Measurements from ENCODE around the gene SCARF2. TPM values are rescaled to one million over a fixed set of nuclear protein-coding genes. Genes with fewer than 3 reads are reported as not detected.

SCARF2 gene
- polyA plus RNA-seq, 2 of the 4 experiments (the other 2 are of a cell fraction), result 0.35 to 0.66 TPM

DNA sequence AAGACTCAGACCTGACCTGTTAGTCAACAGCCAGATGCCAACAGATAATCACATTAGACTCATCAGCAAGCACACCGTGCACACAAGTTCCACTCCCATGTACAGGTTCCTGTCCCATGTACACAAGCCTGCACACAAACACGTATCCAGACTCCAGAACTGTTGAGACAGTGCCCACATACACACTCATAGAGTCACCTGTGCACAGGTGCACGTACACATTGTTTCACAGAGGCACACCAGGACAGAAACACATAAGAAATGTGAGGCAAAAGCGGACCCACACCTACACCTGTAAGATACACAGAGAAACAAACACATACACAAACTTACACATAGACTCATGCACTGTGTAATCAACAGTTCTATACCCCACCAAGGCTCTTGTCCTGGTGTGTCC, 46.4 kb downstream of the SCARF2 start:
- 53% methylated on average over 4 of the region's 4 CpGs for WGBS (ENCODE audit: missing lambda C conversion rate)
- Histone ChIP-seq H3K27ac (no peak overlapping the region), H3K4me3 (no peak overlapping the region), H3K4me2 (no peak overlapping the region), H3K4me1 (peaks cover 8% of the 10 kb centered on the region; the same call in 2 of the 3 replicates), H3K9me3 (no peaks in the 10 kb centered on the region)
- DNase-seq (ENCODE audit: low read depth in 1 of 2, low spot score in 1 of 2) (no peak), FAIRE-seq (no peak), ATAC-seq (no peak)
- TF ChIP-seq KDM5A (IDR thresholded peaks at IDR 0.05) (no peak), RARB (CRISPR knock-in tag; IDR thresholded peaks at IDR 0.05) (no peak)
- ChIA-PET CTCF (interaction anchor here (1.1 kb wide), 1 partner anchor 9 kb away, joined by 3 read pairs; no protein-coding TSS in a partner anchor), POLR2A (no interaction called here)

- DNase-seq (ENCODE audit: low read depth in 1 of 2, low spot score in 1 of 2) (no peak), FAIRE-seq (no peak), ATAC-seq (no peak)
- TF ChIP-seq SREBF2 (IDR thresholded peaks at IDR 0.05) (no peak), GATA3 (IDR thresholded peaks at IDR 0.05; ENCODE audit: borderline replicate concordance) (no peak), ESRRA (IDR thresholded peaks at IDR 0.05; ENCODE audit: borderline replicate concordance, low read length) (no peak), USF2 (IDR thresholded peaks at IDR 0.05) (no peak), JUNB (IDR thresholded peaks at IDR 0.05) (no peak), RFX5 (IDR thresholded peaks at IDR 0.05) (no peak), EHF (CRISPR knock-in tag; IDR thresholded peaks at IDR 0.05) (no peak), SMC3 (IDR thresholded peaks at IDR 0.05) (no peak), TFCP2L1 (CRISPR knock-in tag; IDR thresholded peaks at IDR 0.05) (no peak), RNF2 (IDR thresholded peaks at IDR 0.05; ENCODE audit: borderline replicate concordance, low read depth) (no peak)
- H3K4me2 ChIP-seq, result no peak overlapping the region
- ChIA-PET POLR2A (no interaction called here), CTCF (no interaction called here)
- H3K27ac ChIP-seq, result no peak overlapping the region
- H3K9me3 ChIP-seq, result no peaks in the 10 kb centered on the region
- WGBS (ENCODE audit: missing lambda C conversion rate), result 79% methylated on average over 4 of the region's 5 CpGs
- H3K4me3 ChIP-seq, result no peak overlapping the region
- H3K4me1 ChIP-seq, result peaks cover 7% of the 10 kb centered on the region; the same call in 2 of the 3 replicates
These were observed 47.2 kb downstream of the SCARF2 start for GRCh38 chr22:20390394-20390907.

DNA sequence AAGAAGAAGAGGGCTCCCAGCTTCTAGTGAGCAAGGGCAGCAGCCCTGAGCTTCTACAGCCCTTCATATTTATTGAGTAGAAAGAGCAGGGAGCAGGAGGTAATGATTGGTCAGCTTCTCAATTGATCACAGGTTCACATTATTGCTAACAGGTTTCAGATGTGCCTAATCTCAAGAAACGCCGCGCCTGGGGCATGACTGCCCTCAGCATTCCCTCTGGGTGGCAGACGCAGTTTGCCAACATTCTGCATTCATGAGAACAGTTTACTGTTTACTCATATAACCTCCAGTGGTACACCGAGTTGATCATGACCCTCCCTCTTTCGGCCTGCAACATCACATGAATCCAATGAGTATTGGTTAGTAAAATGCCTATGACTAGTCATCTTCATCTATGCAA, 48.3 kb downstream of the SCARF2 start:
- TF ChIP-seq MAX (IDR thresholded peaks at IDR 0.05), result no peak
- no peak for TF ChIP-seq HEYL (CRISPR knock-in tag; IDR thresholded peaks at IDR 0.05)
- TF ChIP-seq, protein P1, sequence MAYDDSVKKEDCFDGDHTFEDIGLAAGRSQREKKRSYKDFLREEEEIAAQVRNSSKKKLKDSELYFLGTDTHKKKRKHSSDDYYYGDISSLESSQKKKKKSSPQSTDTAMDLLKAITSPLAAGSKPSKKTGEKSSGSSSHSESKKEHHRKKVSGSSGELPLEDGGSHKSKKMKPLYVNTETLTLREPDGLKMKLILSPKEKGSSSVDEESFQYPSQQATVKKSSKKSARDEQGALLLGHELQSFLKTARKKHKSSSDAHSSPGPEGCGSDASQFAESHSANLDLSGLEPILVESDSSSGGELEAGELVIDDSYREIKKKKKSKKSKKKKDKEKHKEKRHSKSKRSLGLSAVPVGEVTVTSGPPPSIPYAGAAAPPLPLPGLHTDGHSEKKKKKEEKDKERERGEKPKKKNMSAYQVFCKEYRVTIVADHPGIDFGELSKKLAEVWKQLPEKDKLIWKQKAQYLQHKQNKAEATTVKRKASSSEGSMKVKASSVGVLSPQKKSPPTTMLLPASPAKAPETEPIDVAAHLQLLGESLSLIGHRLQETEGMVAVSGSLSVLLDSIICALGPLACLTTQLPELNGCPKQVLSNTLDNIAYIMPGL (CRISPR knock-in tag; IDR thresholded peaks at IDR 0.05; ENCODE audit: borderline replicate concordance), result no peak
- TF ChIP-seq CBX8 (IDR thresholded peaks at IDR 0.05), result no peak
- TF ChIP-seq MAFK (IDR thresholded peaks at IDR 0.05; ENCODE audit: partially characterized antibody), result no peak
- TF ChIP-seq, protein P2, sequence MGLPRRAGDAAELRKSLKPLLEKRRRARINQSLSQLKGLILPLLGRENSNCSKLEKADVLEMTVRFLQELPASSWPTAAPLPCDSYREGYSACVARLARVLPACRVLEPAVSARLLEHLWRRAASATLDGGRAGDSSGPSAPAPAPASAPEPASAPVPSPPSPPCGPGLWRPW (IDR thresholded peaks at IDR 0.05), result no peak
- TF ChIP-seq, protein P3, sequence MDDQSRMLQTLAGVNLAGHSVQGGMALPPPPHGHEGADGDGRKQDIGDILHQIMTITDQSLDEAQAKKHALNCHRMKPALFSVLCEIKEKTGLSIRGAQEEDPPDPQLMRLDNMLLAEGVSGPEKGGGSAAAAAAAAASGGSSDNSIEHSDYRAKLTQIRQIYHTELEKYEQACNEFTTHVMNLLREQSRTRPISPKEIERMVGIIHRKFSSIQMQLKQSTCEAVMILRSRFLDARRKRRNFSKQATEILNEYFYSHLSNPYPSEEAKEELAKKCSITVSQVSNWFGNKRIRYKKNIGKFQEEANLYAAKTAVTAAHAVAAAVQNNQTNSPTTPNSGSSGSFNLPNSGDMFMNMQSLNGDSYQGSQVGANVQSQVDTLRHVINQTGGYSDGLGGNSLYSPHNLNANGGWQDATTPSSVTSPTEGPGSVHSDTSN (IDR thresholded peaks at IDR 0.05), result no peak
- TF ChIP-seq CBX2 (IDR thresholded peaks at IDR 0.05; ENCODE audit: borderline replicate concordance, low read depth), result no peak
- no peak for TF ChIP-seq ATOH8 (CRISPR knock-in tag; IDR thresholded peaks at IDR 0.05; ENCODE audit: low read depth)
- no peak for TF ChIP-seq SMC3 (IDR thresholded peaks at IDR 0.05)
- no peak overlapping the region for H3K4me2 ChIP-seq
- H3K9me3 ChIP-seq, result no peaks in the 10 kb centered on the region
- FAIRE-seq (no peak), DNase-seq (ENCODE audit: low read depth in 1 of 2, low spot score in 1 of 2) (no peak), ATAC-seq (no peak)
- H3K27ac ChIP-seq, result no peak overlapping the region
- ChIA-PET CTCF (no interaction called here), POLR2A (no interaction called here)
- 79% methylated on average over 6 of the region's 6 CpGs for WGBS (ENCODE audit: missing lambda C conversion rate)
- H3K4me3 ChIP-seq, result no peak overlapping the region
- 0 out of 3 replicates have a peak, but pooled peaks cover 4% of the 10 kb centered on the region for H3K4me1 ChIP-seq
